GM12891 (cell line): Measurements from ENCODE around the gene MYH14.

Experiments used
- POLR2A ChIP-seq: IDR thresholded peaks from 2 replicates; pipeline ENCODE4 v1.6.1; 2011; ENCODE audit warnings: low read depth, low read length, control low read depth
- POLR2AphosphoS5 ChIP-seq: IDR thresholded peaks from 2 replicates; pipeline ENCODE4 v1.6.1; 2011; ENCODE audit warnings: low read depth, low read length, control low read depth
- TAF1 ChIP-seq: IDR thresholded peaks from 2 replicates; pipeline ENCODE4 v1.6.1; 2011; ENCODE audit warnings: low read depth, low read length, control low read depth

DNA sequence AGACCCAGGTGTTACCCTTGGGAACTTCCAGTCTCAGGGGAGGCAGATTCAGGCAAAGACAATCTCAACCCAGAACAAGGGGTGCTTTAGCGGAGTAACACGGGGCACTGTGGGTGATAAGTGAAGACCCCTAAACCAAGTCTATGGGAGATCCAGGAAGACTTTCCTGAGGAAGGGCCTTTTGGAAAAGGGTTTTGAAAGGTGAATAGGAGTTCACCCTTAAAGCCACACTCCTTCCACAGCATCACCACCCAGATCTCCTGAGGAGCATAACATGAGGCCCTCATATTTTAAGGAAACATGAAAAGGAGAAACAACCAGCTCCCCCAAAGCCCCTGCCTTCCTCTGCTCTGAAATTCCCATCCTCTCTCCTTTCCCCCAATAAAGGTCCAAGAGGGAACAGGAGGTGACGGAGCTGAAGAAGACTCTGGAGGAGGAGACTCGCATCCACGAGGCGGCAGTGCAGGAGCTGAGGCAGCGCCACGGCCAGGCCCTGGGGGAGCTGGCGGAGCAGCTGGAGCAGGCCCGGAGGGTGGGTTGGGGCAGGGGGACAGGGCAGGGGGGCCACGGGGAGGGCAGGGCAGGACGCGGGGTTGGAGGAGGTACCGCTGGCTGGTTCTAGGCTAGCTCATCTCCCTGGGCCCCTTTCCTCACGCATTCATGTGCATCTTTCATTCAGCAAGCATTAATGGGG lies 73.1 kb downstream of the MYH14 start:
- no peak for TF ChIP-seq TAF1
- TF ChIP-seq POLR2A: no peak
- TF ChIP-seq POLR2AphosphoS5: no peak
